ENCODE results near the gene DCAF6.
"Not testable (repeated sequence)": the region's sequence is repeated elsewhere in the genome, so short reads cannot be mapped to it uniquely, and the experiment has no call there.

DCAF6 gene
- 49.3 to 100 (median 71.3) reads per million in 17 experiments for total RNA-seq

DNA sequence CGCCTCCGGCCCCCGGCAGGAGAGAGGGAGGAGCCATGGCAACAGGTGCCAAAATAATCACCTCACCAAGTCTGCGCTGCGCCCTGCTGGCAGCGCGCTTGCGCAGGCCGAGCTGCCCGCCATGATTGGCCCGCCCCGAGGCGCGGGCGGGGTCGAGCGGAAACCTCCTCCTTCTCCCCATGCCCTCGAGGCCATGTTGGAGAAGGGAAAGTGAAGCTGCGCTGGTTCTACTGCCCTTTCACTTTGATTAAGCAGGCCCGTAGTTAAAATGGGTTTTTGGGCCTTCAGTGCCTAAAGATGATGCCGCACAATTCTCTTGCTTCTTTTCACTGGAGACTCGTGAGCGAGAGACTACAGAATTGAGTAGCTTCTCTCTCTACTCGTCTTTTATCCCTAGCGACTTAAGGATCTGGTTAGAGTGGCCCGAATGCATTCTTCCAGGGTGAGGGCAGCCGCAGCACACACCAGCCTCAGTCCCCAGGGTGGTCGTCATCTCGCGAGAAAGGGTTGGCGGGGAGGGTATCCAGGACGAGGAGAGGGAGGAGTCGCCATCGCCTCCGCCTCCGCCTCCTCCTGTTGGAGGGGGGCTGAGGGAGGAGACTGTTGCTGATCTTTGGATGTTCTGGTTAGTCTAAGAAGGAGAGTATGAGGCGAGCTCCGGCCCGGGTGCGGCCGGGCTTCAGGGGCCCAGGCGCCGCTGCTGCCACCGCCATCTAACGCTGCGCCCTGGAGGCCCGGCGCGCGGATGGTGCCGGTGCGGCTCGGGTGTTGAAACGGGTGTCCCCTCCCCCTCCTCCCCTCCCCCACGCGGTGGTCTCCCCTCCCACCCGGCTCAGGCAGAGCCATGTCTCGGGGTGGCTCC is at the start of gene DCAF6:
DCAF6 (plus strand) TSS at position 616 of the 862 bp plus-strand sequence; CDS start at position 845, 229 bp downstream.
- peak; percentile 97 to 99 (median 98) for DNase-seq

GRCh38 chr1:167887187-167887586 is 49.3 kb upstream of the DCAF6 start:
- not testable (repeated sequence) for DNase-seq

GRCh38 chr1:167890400-167890799 is 46.1 kb upstream of the DCAF6 start:
- no peak for DNase-seq

- peak; percentile 43 to 71 (median 58) for DNase-seq
Measured at GRCh38 chr1:167893798-167894197, 42.7 kb upstream of the DCAF6 start.

GRCh38 chr1:167898578-167899222 is 37.8 kb upstream of the DCAF6 start:
- no peak for DNase-seq

- DNase-seq = no peak
Measured at GRCh38 chr1:167899253-167899681, 37.2 kb upstream of the DCAF6 start.

DNA sequence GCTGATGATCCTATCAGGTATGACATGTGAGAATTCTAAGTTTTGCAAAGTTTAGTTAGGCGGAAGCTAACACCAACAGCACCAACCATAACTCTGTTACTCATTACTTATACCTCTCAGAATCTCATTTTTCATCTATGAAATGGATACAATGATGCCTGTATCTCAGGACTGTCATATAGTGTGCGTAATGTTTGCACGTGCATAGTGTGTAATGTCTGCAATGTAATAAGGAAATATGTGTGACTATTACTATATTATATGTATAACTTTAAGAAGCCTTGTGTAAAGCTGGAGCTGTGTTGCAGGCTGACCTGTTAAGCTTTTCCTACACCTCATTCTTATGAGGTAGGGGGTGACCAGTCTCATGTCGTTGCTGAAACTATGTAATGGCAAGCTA is 35.6 kb upstream of the DCAF6 start:
- DNase-seq = no peak

- peak in 2 of 4 experiments; percentile 22 to 34 for DNase-seq
Measured at GRCh38 chr1:167904652-167905130, 31.8 kb upstream of the DCAF6 start.

DNA sequence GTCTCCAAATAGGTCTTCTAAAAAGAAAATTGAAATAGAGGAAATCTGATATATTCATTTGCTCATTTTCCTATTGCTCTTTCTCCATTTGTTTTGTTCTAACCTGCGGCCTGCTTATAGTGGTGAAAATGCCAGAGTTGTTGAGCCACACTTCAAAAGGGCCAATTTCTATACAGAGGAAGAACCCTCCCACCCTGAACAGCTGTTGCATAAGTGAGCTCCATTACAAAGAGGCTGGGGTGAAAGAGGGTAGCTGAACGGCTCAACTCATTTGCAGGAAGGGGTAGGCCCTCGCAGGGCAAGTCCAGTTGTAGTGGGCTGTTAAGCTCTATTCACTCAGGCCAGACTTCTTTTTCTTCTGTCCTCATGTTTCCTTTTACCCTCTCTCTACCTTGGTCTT is 31.3 kb upstream of the DCAF6 start:
- DNase-seq = peak; percentile 51 to 73 (median 70)

DNA sequence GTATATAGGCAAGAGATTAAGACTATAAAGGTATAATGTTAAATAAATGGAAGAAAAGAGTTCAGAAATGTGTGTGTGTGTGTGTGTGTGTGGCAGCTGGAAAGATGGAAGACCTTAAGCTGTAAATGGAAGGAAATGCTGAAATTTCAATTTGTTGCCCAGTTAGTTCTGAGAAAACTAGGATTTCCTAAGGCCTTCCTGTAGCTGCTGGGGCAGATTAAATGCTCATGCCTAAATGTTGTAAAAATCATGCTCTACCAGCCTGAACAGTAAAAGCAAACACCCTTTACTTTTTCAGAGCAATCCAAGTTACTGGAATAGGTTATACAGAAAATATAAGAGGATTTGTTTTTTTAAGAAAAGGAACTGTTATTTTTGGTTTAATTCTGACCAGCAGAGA is 30.8 kb upstream of the DCAF6 start:
- DNase-seq = peak in 2 of 4 experiments; percentile 33 to 40

DNA sequence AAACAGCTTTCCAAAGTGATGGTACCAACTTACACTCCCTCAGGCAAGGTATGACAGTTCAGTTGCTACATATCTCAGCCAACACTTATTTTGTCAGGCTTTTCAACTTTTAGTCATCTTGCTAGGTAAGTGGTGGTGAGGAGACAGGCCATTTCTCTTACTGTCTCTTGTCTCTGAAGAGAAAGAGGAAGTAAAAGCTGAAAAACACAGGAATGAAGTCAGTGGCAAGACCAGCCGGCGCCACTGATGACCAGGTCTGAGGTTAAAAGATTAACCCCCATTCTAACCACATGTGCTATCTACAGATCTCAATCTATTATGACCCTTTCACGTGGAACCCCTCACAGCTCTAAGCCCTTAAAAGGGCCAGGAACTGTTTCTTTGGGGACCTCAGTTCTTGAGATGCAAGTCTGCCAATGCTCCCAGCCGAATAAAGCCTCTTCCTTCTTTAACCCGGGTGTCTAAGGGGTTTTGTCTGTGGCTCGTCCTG is 26.7 kb upstream of the DCAF6 start:
- peak in 3 of 4 experiments; percentile 32 to 38 (median 33) for DNase-seq

DNA sequence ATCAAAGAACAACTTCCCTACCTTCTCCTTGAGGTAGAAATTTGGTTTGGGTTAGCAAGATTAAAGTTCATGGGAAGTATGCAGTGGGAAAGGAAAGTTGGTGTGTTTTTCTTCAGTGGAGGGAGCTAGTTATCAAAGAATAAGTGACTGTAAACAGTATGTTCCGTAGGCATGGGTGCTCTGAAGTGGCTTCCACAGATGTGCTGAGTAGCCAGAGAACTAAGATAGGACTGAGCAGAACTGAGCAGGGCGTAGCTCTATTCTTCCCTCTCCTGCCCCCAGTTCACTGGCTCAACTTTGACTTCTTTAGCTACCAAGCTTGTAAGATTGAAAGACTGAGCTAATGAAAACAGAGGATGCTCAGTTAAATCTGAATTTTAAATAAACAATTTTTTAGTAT is 26.0 kb upstream of the DCAF6 start:
- DNase-seq = no peak

DNA sequence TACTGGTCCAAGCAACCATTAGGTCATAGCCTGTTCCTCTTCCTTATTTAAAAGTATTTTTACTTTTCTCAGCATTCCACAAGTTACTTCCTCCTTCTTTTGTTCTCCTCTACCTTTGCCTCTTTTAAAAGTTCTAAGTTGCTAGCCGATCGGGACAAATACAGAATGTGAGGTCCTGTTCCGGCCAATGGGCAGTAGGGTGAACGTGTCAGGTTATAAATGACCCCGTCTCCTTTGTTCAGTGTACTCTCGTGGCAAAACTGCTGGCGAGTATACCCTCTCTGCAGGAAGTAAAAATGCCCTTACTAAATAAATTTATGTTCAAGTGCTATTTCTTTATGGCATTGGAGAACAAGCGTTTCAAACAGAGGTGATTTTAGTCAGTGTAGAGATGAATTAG is 25.1 kb upstream of the DCAF6 start:
- peak in 3 of 4 experiments; percentile 27 to 58 (median 44) for DNase-seq

DNA sequence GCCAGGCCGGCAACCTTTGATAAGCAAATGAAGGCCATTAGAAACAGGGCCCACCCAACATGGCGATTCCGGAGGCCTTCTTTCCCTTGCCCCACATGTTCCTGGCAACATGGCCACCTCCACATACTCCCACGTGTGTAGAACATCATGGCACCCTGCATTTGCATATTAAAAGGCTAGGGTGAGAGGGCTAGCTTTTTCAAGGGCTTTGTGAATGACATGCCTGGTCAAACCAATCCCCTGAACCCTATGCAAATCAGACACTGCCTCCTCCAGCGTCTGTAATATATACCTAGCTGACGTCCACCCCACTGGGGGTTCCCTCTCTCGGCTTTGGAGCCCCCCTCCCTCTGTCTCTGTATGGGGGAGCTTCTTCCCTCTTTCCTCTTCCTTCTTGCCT is 24.2 kb upstream of the DCAF6 start:
- DNase-seq = no peak

- no peak for DNase-seq
Measured at GRCh38 chr1:167913895-167914496, 22.5 kb upstream of the DCAF6 start, which contains the start of gene ADCY10. Gene ADCY10, minus strand, starts transcription at chr1:167914134. Its CDS starts 8,994 bp downstream, at chr1:167905140.

GRCh38 chr1:167915569-167915968 is 20.9 kb upstream of the DCAF6 start:
- no peak for DNase-seq

DNA sequence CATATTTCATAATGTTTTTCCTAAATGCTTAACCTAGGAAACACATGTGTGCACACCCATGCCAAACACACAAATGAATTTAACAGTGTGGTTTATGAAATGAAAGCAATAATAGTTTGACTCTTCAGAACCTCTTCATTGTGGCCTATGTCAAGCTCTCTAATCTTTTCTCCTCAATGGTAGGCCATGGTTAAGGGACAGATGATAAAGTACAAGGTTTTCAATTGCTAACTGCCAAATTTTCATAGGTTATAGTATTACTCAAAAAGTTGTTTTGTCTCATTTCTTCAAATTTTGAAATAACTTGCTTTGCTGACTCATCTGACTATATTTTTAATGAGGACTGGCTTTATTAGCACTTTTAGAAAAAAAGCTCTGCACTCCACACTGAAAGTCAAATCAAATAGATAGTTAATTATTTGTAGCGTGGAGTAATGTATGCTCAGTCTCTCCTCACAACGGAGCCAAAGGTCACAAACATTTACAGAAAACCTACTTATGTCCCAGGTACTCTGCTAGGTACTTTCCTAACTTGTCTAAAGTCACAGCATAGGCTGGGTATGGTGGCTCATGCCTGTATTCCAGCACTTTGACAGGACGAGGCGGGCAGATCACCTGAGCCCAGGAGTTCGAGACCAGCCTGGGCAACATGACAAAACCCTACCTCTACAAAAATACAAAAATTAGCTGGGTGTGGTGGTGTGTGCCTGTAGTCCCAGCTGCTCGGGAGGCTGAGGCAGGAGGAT is 19.5 kb upstream of the DCAF6 start:
- no peak for DNase-seq

- peak in 3 of 4 experiments; percentile 17 to 57 (median 53) for DNase-seq
Measured at GRCh38 chr1:167922023-167922422, 14.5 kb upstream of the DCAF6 start.

DNA sequence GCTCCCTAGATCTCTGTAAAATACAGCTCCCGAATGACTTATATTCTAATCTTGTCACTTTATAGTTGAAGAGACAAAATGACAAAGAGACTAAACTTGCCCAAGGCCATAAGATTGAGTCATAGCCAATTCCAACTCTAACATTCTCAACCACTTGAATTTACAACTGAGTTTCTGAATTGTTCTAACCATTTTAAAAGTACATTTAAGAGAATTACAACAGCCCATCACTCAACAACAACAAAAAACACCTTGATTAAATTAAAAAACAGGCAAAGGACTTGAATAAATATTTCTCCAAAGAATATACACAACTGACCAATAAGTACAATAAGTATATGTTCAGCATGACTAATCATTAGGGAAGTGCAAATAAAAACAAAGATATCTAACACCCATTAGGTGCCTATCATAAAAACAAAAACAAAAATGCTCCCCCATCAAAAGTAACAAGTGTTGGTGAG is 13.8 kb upstream of the DCAF6 start:
- DNase-seq = peak in 1 of 4 experiments; percentile 8

DNA sequence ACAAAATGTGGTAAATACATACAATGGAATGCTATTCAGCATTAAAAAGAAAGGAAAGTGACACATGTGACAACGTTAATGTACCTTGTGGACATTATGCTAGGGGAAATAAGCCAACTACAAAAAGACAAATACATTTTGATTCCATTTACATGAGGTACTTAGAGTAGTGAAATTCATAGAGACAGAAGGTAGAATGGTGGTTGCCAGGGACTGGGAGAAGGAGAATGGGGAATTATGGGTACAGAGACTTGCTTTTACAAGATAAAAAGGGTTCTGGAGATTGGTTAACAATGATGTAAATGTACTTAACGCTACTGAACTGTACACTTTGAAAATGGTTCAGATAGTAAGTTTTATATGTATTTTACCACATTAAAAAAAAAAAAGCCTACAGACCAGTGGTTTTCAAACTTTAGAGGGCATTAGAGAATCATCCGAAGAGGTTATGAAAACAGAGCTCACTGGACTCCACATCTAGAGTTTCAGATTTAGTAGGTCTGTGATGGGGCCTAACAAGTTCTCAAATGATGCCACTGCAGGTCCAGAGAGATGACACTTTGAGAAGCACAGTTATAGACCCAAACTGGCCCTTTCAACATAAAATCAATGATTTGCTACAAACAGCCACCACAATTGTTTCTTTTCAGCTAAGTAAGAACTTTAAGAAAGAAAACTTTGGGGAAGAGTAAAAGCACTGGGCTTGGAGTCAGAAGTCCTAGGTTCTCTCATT is 13.0 kb upstream of the DCAF6 start:
- no peak for DNase-seq

- no peak for DNase-seq
Measured at GRCh38 chr1:167924102-167924501, 12.4 kb upstream of the DCAF6 start.
